Measurements from ENCODE around the gene REEP3.

- no peak for TF ChIP-seq CTCF (IDR thresholded peaks at IDR 0.05)
- TF ChIP-seq EP300 (IDR thresholded peaks at IDR 0.05), result no peak
- no peak for TF ChIP-seq POLR2A (IDR thresholded peaks at IDR 0.05; ENCODE audit: low read depth)
Observed at GRCh38 chr10:63474488-63474887, 46.7 kb upstream of the REEP3 start.

All from esophagus muscularis mucosa (tissue), 4 donors.